GM18951 (cell line): Measurements from ENCODE around the gene RAB1A.

ENCODE experiments used
- POLR2A ChIP-seq: IDR thresholded peaks from 4 replicates; pipeline ENCODE4 v1.6.1; 2011; ENCODE audit warnings: mild to moderate bottlenecking; ENCODE audit not compliant: insufficient read length, insufficient read depth; ENCODE audit errors: extremely low read depth
- in situ Hi-C: fragments of 300-500 bp; cut with MboI; formaldehyde crosslinking; loops from one replicate; pipeline ENCODE4 v1.12.0; 2022; ENCODE audit warnings: low sequenced_read_pairs, mixed read lengths, inconsistent platforms; ENCODE audit not compliant: unreplicated experiment

The RAB1A gene

GRCh38 chr2:65070172-65070830 is 59.6 kb downstream of the RAB1A start:
- TF ChIP-seq POLR2A, result no peak
- in situ Hi-C loops, result loop anchor here (25.0 kb wide), 1 partner anchor 117 kb away; no protein-coding TSS in a partner anchor

- TF ChIP-seq POLR2A, result no peak
- in situ Hi-C loops, result loop anchor here (10.0 to 25.0 kb wide), 2 partner anchors 118 to 505 kb away; no protein-coding TSS in a partner anchor
Observed at GRCh38 chr2:65069439-65069824, 60.5 kb downstream of the RAB1A start.

- no peak for TF ChIP-seq POLR2A
- in situ Hi-C loops, result loop anchor here (10.0 to 25.0 kb wide), 2 partner anchors 119 to 507 kb away; no protein-coding TSS in a partner anchor
Observed at GRCh38 chr2:65067806-65068553, 61.9 kb downstream of the RAB1A start.

GRCh38 chr2:65064728-65065552 is 65.0 kb downstream of the RAB1A start:
- in situ Hi-C loops, result loop anchor here (10.0 to 25.0 kb wide), 2 partner anchors 122 to 510 kb away; no protein-coding TSS in a partner anchor
- no peak for TF ChIP-seq POLR2A

- in situ Hi-C loops, result loop anchor here (10.0 to 25.0 kb wide), 2 partner anchors 124 to 512 kb away; no protein-coding TSS in a partner anchor
- no peak for TF ChIP-seq POLR2A
Observed at GRCh38 chr2:65062843-65063825, 66.8 kb downstream of the RAB1A start.

- in situ Hi-C loops, result loop anchor here (10.0 to 25.0 kb wide), 2 partner anchors 125 to 513 kb away; no protein-coding TSS in a partner anchor
Observed at GRCh38 chr2:65061910-65062339, 68.0 kb downstream of the RAB1A start.

GRCh38 chr2:65061146-65061909 is 68.6 kb downstream of the RAB1A start:
- TF ChIP-seq POLR2A, result no peak
- in situ Hi-C loops, result loop anchor here (10.0 to 25.0 kb wide), 2 partner anchors 126 to 513 kb away; no protein-coding TSS in a partner anchor

More at GRCh38 chr2:65061910-65062339, 68.0 kb downstream of the RAB1A start:
- TF ChIP-seq POLR2A, result no peak

GRCh38 chr2:65059071-65059470 is 70.8 kb downstream of the RAB1A start:
- in situ Hi-C loops, result loop anchor here (25.0 kb wide), 1 partner anchor 128 kb away; no protein-coding TSS in a partner anchor
- no peak for TF ChIP-seq POLR2A

GRCh38 chr2:65057391-65058052 is 72.4 kb downstream of the RAB1A start:
- TF ChIP-seq POLR2A, result no peak
- in situ Hi-C loops, result loop anchor here (25.0 kb wide), 1 partner anchor 130 kb away; no protein-coding TSS in a partner anchor

GRCh38 chr2:65057054-65057375 is 72.9 kb downstream of the RAB1A start:
- no peak for TF ChIP-seq POLR2A
- in situ Hi-C loops, result loop anchor here (25.0 kb wide), 1 partner anchor 130 kb away; no protein-coding TSS in a partner anchor
